DMS53 treated with DMSO at 0.1 percent for 48 hours (cell line): ENCODE results near the gene COL13A1.
A peak's percentile ranks its signal among the peaks of the same experiment; 100 is the strongest.

Source experiments
- DNase-seq: peaks from one replicate; lab custom pipeline; 2025; ENCODE audit not compliant: unreplicated experiment; lab: John Stamatoyannopoulos, UW

COL13A1 gene

DNA sequence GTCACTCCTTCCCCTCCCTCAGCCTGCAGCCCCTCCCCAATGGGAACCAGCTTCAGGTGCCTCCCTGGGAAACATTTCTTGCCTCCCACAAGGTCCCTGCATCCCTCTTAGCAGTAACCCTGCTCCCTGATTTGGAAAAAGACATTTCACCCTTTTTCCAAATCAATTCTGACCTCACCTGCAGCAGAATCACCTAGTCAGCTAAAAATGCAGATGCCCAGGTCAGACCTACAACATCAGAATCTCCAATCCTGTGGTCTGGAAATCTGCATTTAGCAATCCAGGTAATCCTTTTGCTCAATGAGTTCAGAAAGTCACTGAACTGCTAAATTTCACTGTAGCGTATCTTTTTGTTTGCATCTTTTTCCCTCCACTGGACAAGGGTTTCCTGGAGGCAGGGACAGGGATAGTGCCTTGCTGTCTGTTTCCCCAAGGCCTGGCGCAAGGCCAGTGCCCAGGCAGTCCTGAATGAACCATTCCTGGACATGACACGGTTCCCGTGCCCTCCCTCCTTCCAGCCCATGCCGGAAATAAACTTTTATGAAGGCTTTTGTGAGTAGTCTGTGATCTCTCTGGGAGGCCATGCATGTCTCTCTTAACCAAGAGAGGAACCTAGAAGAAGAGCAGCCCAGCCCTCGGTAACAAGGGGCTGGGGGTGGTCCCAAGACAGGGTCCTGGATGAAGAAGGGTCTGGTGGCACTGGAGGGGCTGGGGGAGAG lies 44.0 kb downstream of the COL13A1 start:
- peak; percentile 81 for DNase-seq

DNA sequence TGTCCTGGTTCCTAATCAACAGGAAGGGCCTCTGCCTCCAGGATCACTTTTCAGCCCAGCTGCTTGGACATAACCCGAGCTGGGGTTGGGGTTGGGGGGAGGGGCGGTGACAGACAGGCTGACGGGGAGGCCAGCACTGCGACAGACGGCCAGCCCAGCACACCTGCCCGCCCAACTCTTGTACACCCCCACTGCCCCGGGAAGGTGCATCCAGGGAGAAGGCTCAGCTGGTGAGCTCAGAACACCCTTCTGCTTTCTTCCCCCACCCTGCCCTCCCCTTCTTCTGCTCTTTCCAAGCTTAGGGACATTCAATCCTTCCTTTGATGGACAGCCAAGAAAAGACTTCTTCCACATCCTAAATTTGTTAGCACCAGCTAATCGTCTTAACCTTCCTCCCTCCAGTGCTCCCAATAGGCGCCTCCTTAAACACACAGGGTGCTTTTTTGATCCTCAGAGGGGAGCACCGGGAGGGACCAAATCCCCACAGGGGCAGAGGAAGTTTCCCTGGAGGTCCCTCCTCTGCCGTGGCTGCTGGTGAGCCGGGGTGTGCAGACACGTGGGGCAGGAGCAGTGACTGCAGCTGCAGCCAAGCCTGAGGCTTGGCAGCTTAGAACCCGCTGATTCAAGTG lies 44.7 kb downstream of the COL13A1 start:
- peak; percentile 42 for DNase-seq

DNA sequence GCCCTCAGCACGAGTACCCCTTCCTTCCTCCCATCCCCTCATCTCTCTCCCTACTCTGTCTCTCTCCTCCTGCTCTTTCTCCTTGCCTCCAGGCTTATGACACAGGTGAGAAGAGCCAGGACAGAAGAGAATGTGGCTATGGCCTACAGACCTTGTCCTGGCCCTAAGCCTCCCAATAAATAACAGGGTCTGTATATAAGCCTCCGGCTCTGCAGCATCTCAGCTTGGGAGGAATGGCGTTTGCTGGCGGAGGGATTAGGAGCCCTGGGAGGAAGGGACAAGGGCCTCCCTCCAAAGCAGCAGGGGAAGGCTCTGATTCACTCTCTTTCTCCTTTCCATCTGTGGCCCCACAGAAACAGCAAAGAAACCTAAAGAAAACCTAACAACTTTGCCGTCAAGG lies 45.8 kb downstream of the COL13A1 start:
- DNase-seq, result no peak

DNA sequence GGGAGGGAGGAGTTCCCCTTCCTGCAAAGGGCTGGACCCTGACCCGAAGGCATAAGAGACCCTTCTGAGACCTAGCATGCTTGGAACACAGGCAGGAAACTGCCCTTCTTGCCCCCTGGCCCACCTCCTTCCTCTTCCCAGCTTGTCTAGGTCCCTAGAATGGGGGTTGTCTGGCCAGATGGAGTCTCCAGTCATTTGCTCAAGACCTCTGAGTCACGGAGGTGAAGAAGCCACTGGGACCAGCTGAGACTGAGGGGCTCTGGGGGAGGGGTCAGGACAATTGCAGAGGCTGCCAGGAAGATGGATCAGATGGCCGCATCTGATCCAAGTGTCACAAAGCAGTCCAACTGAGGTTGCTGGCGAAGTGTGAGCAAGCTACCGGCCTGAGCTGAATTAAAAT lies 46.2 kb downstream of the COL13A1 start:
- no peak for DNase-seq

DNA sequence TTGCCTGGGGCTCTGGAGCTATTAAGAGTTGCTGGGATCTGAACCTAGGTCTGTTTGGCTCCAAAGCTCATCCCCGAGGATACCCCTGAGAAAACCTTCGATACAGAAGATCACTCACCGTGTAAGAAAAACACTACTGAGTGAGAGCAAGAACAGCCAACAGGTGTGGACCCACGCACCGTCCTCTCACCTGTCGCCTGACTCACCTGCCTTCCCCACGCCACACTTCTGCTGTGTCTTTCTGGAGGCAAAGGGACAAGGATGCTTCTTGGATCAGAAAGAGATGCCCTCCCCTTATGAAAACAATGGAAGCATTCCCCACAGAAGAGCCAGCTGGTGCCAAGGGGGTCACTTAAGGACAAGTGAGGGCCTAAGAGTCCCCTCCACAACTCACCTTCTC lies 46.7 kb downstream of the COL13A1 start:
- no peak for DNase-seq

DNA sequence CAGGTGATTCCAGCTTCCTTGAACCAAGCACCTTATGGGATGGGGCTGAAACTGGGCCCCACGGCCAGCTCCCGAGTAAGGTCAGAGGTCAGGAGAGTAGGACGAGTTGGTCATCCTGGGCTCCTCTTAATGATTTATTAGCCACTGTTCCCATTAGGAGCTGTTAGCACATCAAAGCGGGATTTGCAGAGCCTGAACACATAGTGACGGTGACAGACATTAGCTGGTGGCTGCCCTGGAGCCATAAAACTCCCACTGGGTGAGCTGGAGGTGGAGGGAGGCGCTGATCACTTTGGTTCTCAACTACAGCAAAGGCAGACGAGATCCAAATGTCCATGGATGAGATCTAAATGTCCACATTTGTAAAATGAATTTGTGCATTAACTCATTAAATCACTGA lies 48.1 kb downstream of the COL13A1 start:
- no peak for DNase-seq

DNA sequence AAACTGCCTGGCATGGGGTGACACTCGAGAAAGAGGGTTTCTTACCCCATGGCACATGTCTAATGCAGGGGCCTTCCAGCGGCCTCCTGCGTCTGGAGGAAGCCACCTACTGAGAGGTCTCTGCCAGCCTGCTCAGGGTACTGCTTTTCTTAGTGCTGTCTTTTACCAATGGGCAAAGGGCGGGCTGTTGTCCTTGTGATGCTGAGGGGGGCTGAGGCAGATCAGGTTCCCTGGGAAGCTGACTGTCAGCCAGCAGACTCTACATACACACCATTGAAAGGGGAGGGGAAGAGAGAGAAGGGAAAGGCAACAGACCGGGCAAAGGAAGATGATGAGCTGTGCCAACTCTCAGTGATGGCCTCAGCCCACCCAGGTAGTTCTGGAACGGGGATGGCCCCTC lies 48.7 kb downstream of the COL13A1 start:
- DNase-seq, result no peak

DNA sequence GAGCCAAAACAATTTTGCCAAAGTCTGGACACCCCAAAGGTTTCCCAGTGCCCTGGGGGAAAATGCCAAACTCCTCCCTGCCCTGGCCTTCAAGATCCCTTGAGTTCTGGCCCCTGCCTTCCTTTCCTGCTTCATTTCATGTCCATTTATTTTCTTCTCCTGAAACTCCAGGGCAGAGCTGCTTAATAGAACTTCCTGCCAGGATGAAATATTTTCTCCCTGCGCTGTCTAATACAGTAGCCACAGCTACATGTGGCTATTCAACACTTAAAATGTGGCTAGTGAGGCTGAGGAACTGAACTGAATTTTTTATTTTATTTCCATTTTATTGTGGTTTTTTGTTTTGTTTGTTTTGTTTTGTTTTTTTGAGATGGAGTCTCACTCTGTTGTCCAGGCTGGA lies 49.6 kb downstream of the COL13A1 start:
- DNase-seq, result no peak

DNA sequence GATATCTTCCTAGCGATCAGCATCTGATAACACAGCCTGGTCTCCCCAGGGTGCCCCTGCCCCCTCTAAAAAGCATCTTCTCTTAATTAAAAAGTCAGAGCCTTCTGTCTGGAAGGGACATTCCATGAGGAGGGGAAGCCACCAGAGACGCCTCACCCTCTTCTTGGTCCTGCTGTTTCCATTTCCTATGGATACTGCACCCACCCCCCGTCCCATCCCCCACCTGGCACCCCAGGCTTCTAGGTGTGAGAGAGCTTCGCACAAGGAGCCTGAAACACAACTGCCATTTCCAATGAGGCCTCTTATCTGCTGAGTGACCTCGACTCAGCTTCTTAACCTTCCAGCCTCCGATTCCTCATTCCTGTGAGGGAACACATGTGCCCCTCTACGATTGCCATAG lies 51.4 kb downstream of the COL13A1 start:
- no peak for DNase-seq

DNA sequence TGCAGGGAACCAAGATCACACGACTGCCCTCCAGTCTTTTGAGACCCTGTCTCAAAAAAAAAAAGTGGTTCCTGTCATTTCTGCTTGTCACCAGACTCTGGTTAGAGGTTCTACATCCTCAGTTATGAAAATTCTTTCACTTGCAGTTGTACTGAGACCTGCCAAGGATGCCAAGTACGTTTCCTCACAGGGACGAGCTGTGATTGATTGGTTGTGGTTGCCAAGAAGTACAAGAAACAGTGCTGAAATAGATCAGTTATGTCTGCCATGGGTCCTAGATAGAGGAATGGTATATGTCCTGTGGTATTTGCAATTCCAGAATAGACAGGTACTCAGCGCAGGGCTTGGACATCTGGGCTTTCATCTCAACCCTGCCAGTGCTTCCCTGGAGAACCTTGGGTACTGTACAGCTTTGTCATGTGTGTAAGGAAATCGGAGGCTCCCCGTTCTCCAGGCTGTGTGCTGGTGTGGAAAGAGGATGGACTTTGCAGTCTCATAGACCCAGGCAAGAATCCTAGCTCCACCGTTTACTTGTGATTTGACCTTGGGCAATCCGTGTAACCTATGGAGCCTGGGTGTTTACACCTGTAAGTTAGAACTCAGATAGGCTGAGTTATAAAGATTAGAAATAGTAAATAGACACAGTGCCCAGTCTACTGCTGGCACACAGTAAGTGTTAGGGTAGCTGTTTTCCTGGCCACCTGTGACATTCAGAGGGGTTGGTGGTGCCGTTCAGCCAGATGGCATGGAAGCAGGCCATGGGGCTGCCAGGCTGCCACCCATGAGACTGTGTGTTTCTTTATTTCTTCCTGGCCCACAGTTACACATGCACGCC lies 53.0 kb downstream of the COL13A1 start:
- no peak for DNase-seq

DNA sequence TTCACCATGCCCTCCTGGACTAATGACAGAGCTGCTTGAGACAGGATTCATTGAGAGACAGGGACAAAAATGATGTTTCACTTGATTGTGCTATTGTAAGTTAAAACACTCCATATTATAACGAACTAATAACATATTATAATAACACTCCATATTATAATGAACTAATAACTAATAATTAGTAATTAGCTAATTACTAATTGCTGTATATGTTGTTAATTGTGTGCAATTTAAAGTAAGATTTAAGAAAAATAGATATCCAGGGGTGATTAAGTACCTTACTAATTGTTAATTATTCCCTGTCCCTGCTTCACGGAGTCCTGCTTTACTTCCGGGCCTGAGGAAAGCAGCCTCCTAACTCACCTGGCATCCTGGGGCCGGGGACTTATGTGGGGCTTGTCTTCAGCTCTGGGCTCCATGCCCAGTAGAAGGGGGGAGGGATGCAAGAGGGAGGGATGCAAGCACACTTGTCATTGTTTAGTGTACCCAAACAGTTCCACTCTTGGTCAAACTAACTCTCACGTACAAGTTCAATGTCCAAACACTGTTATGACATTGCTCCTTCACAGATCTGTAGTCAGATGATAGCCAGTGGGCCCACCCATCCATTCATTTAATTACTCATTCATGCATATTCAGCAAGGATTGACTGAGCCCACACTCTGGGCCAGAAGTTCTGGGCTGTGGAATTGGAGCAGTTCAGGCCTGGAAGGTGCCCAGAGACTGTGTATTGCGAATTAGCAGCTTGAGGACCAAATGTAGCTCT lies 53.8 kb downstream of the COL13A1 start:
- no peak for DNase-seq

DNA sequence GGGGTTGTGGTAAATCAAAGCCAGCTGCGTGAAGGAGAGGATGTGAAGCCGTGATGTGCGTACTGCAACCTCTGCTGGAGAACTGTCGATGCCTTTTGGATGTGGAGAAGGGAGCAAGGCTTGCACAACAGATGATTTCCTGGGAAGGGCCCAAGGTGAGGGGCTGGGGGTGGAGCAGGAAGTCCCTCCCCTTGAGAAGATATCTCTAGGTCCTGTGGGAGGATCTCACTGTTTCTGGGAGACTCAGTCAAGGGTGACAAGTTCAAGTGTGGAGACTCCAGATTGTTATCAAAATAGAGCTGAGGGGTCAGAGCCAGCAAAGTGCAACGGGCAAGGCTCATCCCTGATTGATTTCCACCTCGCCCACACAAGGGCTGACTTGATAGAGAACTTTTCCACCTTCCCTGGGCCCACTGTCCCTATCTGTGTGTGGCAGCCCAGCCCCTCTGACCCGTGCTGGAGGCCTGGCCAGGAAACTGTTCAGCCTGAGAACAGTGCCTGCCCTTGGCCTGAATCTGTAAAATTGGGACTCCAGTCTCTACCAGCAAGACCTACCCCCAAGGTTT lies 55.0 kb downstream of the COL13A1 start:
- DNase-seq, result no peak

DNA sequence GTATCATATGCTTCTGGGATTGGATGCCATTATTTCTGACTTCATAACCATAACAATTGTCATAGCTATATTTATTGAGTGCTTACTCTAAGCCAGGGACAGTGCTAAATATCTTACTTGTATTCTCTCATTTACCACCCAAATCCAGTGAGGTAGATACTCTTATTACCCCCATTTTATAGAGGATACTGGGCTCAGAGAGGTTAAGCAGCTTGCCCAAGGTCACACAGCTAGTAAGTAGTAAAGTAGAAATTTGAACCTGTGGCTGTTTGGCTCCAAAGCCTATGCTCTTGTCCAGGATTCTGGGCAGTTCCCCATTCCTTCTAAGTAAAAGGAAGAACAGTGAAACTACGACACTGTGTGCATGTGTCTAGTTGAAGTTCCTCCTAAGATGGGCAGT lies 56.5 kb downstream of the COL13A1 start:
- no peak for DNase-seq

DNA sequence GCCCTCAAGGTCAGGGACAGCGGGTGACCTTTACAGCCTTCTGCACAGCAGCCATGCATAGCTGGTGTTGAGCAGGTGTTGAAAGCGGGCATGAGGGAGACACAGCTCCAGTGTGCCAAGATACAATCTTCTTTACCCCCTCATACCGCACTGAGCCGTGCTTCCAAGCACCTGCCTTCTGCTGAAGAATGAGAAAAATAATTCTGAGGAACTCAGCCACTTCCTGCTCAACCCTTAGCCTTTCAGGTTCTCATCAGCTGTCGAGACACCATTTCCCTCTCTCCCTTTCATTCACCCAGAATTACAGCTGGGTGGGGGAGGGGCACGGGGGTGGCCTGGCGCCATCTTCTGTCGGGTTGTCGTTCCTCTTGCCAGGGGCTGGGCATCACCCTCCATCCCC lies 58.6 kb downstream of the COL13A1 start:
- no peak for DNase-seq

DNA sequence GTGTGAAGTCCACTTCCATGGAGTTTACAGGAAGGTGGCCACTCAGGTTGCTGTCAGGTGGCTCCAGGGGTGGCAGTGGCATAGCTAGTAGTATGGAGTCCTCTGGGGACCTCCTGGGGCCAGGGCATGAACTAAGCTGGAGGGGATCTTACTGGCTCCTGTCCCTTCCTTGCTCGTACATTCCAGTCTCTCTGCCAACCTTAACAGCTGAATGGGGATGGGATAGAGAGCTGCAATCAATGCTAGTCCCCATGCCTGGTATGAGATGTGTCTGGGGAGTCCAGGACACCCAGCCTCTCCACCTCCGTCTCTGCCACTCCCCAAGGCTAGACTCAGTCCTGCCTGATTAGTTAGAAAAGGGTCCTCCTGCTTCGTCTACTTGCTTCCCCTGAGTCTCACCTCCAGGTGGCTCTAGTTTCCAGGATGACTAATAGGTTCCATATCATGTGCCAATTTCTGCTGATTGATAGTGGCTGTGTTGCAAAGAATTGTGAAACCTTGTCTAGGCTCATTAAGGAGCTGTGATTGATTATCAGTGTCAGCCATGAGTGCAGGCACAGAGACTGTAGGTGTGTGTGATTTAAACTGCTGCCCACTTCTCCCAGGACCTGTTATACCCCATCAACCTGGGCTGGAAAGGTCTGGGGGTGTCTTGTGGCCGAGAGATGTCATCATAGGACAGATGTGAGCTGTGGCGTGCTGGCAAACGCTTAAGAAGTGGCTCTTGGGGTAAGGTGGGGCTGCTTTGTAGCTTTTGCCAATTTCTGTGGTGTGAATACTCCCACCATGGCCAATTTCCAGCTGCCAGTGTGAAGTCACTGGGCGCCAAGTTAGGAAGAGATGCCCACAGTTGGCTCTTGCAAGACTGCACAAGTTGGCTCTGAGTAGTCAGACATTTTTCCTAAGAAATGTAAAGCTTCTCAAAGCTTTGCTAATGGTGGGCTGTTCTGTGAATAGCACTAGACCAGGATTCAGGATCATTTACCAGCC lies 59.8 kb downstream of the COL13A1 start:
- DNase-seq, result peak; percentile 23

DNA sequence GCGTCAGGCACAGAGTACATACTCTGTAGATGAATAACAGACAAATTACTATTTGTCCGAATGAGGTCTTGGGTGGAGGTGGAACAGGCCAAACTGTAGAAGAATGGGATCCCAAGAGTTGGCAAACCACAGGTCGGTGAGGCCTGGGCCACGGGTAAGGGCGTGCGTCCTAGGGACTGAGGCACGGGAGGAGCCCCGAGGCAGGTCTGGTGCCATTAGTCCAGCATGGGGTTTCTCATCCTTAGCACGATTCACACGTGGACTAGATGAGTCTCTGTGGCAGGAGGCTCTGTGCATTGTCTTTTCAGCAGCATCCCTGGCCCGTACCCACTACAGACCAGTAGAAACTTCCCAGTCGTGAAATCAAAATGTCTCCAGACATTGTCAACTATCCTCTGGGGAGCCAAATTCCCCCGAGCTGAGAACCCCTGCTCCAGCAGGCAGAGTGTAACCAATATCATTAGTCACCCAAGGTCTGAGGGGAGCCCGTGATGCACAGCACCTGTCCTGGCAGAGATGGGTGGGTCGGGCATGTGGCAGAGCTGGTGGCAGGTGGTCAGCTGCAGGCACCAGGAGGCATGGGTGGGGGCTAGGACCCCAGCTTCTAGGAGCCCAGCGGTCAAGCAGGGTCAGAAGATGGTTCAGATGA lies 61.3 kb downstream of the COL13A1 start:
- DNase-seq, result no peak

DNA sequence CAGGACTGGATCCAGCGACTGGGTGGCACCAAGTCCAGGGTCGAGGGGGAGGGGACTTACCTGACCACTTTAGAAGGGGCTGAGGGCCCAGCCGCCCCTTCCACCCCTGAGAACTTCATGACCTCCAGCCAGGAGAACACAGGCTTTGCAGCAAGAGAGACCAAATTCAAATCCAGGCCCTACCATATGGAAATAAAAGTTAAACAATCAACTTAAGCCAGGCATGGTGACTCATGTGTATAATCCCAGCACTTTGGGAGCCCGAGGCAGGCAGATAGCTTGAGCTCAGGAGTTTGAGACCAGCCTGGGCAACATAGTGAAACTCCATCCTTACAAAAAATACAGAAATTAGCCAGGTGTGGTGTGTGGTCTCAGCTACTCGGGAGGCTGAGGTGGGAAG lies 61.9 kb downstream of the COL13A1 start:
- no peak for DNase-seq

DNA sequence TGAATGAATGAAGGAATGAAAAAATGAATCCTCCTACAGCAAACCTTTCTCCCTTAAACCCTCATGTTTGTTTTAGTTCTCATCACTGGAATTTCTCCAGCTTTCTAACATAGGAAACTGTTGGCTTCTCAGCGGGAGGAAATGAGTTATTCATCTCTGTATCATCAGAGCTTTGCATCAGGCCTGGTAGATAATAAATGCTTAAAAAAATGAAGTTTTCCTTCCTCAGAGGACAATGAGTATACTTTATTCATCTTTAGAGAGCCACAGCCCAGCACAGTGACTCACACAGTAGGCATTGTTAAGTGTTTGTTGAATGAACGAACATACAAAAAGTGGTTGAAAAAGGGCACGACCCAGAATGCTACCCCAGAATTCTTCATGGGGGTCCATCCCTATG lies 62.6 kb downstream of the COL13A1 start:
- DNase-seq, result no peak

DNA sequence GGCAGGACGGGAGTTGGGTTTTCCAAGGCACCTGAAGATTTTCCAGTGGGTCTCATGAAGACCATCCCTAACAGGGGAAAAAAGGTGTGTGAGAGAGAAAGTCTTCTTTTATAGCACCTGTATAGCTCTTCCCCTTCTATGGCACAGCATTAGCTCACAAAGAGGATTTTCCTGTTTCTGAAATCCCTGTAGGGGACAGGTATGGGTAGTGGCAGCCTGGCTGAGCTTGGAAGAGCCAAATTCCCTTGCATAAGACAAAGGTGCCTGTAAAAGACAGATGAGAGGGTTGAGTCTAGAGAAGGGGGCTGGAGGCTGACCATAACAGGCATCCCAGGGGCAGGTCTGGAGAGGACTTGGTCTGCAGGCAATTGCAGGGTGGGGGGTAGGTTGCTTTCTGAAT lies 63.7 kb downstream of the COL13A1 start:
- no peak for DNase-seq
